Neural cell (in vitro differentiated cells): ENCODE measurements around the gene RHOBTB1. TPM values are rescaled to one million over a fixed set of nuclear protein-coding genes. Genes with fewer than 3 reads are reported as not detected.

Experiments used
- H2AFZ ChIP-seq: fragments of 200-600, 300-800 bp; sonication (generic), shearing (Covaris generic); 2 replicates; pipeline ENCODE4 v1.6.0; 2014; ENCODE audit warnings: low read depth, mild to moderate bottlenecking, antibody characterized with exemption, low read length, moderate library complexity
- H3F3A ChIP-seq: fragments of 200-600 bp; shearing (Covaris generic); 2 replicates; pipeline ENCODE4 v1.6.1; 2016; ENCODE audit warnings: mild to moderate bottlenecking, moderate library complexity, mixed read lengths, antibody characterized with exemption, low read length; ENCODE audit not compliant: insufficient read depth, poor library complexity, severe bottlenecking
- H3K27ac ChIP-seq: fragments of 200-600, 300-800 bp; sonication (generic), shearing (Covaris generic); 2 replicates; pipeline ENCODE4 v1.5.1; 2014; ENCODE audit warnings: mild to moderate bottlenecking, low read length, moderate library complexity
- H3K27me3 ChIP-seq: fragments of 300-800, 200-600 bp; sonication (generic), shearing (Covaris generic); 2 replicates; pipeline ENCODE4 v1.6.0; 2014; ENCODE audit warnings: mild to moderate bottlenecking, low read depth, low read length, moderate library complexity; ENCODE audit not compliant: insufficient read depth
- H3K36me3 ChIP-seq: fragments of 300-800, 200-600 bp; sonication (generic), shearing (Covaris generic); 2 replicates; pipeline ENCODE4 v1.5.1; 2014; ENCODE audit warnings: mild to moderate bottlenecking, antibody characterized with exemption, low read length, moderate library complexity; ENCODE audit not compliant: insufficient read depth
- H3K4me2 ChIP-seq: fragments of 300-800, 200-600 bp; sonication (generic), shearing (Covaris generic); 2 replicates; pipeline ENCODE4 v1.6.0; 2014; ENCODE audit warnings: mild to moderate bottlenecking, low read length
- H3K4me3 ChIP-seq: fragments of 300-800, 200-600 bp; sonication (generic), shearing (Covaris generic); 2 replicates; pipeline ENCODE4 v1.5.1; 2014; ENCODE audit warnings: mild to moderate bottlenecking, low read length, moderate library complexity
- H3K79me2 ChIP-seq: fragments of 200-600 bp; shearing (Covaris generic); replicated peaks from 2 replicates; pipeline ENCODE4 v1.6.0; 2014; ENCODE audit warnings: mild to moderate bottlenecking, low read length, moderate library complexity; ENCODE audit not compliant: insufficient read depth
- H3K9ac ChIP-seq: fragments of 300-800, 200-600 bp; sonication (generic), shearing (Covaris generic); 2 replicates; pipeline ENCODE4 v1.6.1; 2016; ENCODE audit warnings: mild to moderate bottlenecking, low read length, mixed read lengths
- H3K9me2 ChIP-seq: fragments of 200-600 bp; shearing (Covaris generic); 2 replicates; pipeline ENCODE4 v1.6.1; 2016; ENCODE audit warnings: mild to moderate bottlenecking, low read length, mixed read lengths; ENCODE audit not compliant: insufficient read depth
- H3K9me3 ChIP-seq: fragments of 200-600, 300-800 bp; sonication (generic), shearing (Covaris generic); 2 replicates; pipeline ENCODE4 v1.6.1; 2016; ENCODE audit warnings: mild to moderate bottlenecking, mixed run types, low read length, moderate library complexity, mixed read lengths
- H4K20me1 ChIP-seq: fragments of 200-600 bp; shearing (Covaris generic); 2 replicates; pipeline ENCODE4 v1.6.1; 2016; ENCODE audit warnings: mild to moderate bottlenecking, mixed run types; ENCODE audit not compliant: insufficient read depth
- EP300 ChIP-seq: fragments of 450-650 bp; conservative IDR thresholded peaks from 2 replicates; pipeline ENCODE4 v1.6.1; 2014; ENCODE audit warnings: antibody characterized with exemption, mild to moderate bottlenecking, moderate library complexity; ENCODE audit not compliant: poor library complexity, severe bottlenecking
- EZH2 ChIP-seq: fragments of 200-600, 300-800 bp; shearing (Covaris generic), sonication (generic); IDR thresholded peaks from 2 replicates; pipeline ENCODE4 v1.6.1; 2014; ENCODE audit warnings: antibody characterized with exemption, low read length, borderline replicate concordance, mild to moderate bottlenecking; ENCODE audit not compliant: insufficient read depth, poor library complexity, severe bottlenecking
- MXI1 ChIP-seq: fragments of 450-650 bp; conservative IDR thresholded peaks from 2 replicates; pipeline ENCODE4 v1.6.1; 2014; ENCODE audit warnings: antibody characterized with exemption, mild to moderate bottlenecking; ENCODE audit not compliant: poor library complexity, severe bottlenecking
- POLR2AphosphoS5 ChIP-seq: IDR thresholded peaks from 2 replicates; pipeline ENCODE4 v1.6.1; 2012
- RAD21 ChIP-seq: fragments of 450-650 bp; conservative IDR thresholded peaks from 2 replicates; pipeline ENCODE4 v1.6.1; 2014; ENCODE audit warnings: antibody characterized with exemption, mild to moderate bottlenecking, moderate library complexity
- SMC3 ChIP-seq: fragments of 450-650 bp; conservative IDR thresholded peaks from 2 replicates; pipeline ENCODE4 v1.6.1; 2014; ENCODE audit warnings: antibody characterized with exemption, mild to moderate bottlenecking, moderate library complexity; ENCODE audit not compliant: poor library complexity
- TAF1 ChIP-seq: IDR thresholded peaks from 2 replicates; pipeline ENCODE4 v1.6.1; 2012; ENCODE audit warnings: low read depth
- polyA plus RNA-seq: library from polyadenylated mRNA; depleted of rRNA; stranded (reverse); fragments of >200 nt; gene quantifications from 2 replicates; pipeline ENCODE4 v1.2.3, GENCODE V29; 2014
- TF ChIP-seq, protein P1 (sequence below): fragments of 450-650 bp; IDR thresholded peaks from 2 replicates; pipeline ENCODE4 v1.5.1; 2014; ENCODE audit warnings: antibody characterized with exemption, mild to moderate bottlenecking, moderate library complexity; ENCODE audit not compliant: poor library complexity, severe bottlenecking
- TF ChIP-seq, protein P2 (sequence below): IDR thresholded peaks from 2 replicates; pipeline ENCODE4 v1.6.1; 2012; ENCODE audit warnings: borderline replicate concordance

The RHOBTB1 gene
- polyA plus RNA-seq, 1 donor from 2014 or later = 10.5 TPM

DNA sequence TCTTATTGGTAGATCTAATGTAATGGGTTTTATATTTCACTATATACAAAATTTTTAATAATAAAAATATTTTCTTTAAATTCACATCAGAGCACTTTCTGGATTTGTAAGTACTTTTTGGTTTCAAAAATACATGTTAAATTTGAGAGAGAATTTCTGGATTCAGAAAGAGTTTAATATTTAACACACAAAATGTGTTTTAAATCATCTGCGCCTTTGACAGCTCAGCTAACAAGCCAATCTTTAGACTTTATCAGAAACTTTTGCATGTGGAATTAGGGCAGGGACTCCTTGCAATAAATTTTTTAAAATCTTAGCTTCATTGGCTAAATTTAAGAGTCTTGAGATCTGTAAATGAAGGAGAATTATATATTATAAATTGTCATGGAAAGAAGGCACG lies 32.7 kb upstream of the RHOBTB1 start:
- Histone ChIP-seq H3K9ac (no peak overlapping the region), H3K36me3 (no peaks in the 10 kb centered on the region), H2AFZ (no peak overlapping the region), H3K9me2 (no peaks in the 10 kb centered on the region), H3K9me3 (no peaks in the 10 kb centered on the region), H4K20me1 (no peaks in the 10 kb centered on the region), H3K79me2 (no peaks in the 10 kb centered on the region), H3K27ac (no peak overlapping the region), H3F3A (no peaks in the 10 kb centered on the region), H3K27me3 (no peaks in the 10 kb centered on the region), H3K4me2 (no peak overlapping the region), H3K4me3 (no peak overlapping the region)
- no peak for TF ChIP-seq TAF1
- TF ChIP-seq, protein P1, sequence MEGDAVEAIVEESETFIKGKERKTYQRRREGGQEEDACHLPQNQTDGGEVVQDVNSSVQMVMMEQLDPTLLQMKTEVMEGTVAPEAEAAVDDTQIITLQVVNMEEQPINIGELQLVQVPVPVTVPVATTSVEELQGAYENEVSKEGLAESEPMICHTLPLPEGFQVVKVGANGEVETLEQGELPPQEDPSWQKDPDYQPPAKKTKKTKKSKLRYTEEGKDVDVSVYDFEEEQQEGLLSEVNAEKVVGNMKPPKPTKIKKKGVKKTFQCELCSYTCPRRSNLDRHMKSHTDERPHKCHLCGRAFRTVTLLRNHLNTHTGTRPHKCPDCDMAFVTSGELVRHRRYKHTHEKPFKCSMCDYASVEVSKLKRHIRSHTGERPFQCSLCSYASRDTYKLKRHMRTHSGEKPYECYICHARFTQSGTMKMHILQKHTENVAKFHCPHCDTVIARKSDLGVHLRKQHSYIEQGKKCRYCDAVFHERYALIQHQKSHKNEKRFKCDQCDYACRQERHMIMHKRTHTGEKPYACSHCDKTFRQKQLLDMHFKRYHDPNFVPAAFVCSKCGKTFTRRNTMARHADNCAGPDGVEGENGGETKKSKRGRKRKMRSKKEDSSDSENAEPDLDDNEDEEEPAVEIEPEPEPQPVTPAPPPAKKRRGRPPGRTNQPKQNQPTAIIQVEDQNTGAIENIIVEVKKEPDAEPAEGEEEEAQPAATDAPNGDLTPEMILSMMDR = no peak
- TF ChIP-seq, protein P2, sequence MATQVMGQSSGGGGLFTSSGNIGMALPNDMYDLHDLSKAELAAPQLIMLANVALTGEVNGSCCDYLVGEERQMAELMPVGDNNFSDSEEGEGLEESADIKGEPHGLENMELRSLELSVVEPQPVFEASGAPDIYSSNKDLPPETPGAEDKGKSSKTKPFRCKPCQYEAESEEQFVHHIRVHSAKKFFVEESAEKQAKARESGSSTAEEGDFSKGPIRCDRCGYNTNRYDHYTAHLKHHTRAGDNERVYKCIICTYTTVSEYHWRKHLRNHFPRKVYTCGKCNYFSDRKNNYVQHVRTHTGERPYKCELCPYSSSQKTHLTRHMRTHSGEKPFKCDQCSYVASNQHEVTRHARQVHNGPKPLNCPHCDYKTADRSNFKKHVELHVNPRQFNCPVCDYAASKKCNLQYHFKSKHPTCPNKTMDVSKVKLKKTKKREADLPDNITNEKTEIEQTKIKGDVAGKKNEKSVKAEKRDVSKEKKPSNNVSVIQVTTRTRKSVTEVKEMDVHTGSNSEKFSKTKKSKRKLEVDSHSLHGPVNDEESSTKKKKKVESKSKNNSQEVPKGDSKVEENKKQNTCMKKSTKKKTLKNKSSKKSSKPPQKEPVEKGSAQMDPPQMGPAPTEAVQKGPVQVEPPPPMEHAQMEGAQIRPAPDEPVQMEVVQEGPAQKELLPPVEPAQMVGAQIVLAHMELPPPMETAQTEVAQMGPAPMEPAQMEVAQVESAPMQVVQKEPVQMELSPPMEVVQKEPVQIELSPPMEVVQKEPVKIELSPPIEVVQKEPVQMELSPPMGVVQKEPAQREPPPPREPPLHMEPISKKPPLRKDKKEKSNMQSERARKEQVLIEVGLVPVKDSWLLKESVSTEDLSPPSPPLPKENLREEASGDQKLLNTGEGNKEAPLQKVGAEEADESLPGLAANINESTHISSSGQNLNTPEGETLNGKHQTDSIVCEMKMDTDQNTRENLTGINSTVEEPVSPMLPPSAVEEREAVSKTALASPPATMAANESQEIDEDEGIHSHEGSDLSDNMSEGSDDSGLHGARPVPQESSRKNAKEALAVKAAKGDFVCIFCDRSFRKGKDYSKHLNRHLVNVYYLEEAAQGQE = no peak
- TF ChIP-seq RAD21 = no peak
- no peak for TF ChIP-seq SMC3
- no peak for TF ChIP-seq POLR2AphosphoS5
- no peak for TF ChIP-seq EZH2
- no peak for TF ChIP-seq MXI1
- TF ChIP-seq EP300 = no peak

DNA sequence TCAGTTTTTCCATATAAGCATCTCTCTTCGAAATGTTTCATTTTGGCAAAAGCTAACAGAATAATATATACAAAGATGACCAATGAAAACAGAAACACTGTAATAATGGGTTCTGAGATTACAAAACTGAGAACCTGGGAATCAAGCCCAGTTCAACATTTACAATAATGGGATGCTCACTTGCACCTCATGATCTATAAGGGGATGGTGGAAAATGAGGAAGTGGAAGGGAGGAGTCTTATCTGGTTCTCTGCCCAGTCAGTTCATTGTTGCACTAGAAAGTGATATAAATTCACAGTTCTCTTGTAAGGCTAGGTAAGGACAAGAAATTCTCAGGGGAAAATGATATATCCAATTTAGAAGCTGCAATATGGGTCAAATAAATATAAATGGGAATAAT lies 31.7 kb upstream of the RHOBTB1 start:
- H3K27me3 ChIP-seq = no peaks in the 10 kb centered on the region
- no peaks in the 10 kb centered on the region for H3K79me2 ChIP-seq
- H3K27ac ChIP-seq = no peak overlapping the region
- TF ChIP-seq TAF1 = no peak
- TF ChIP-seq RAD21 = no peak
- TF ChIP-seq MXI1 = no peak
- no peak for TF ChIP-seq EP300
- no peak for TF ChIP-seq POLR2AphosphoS5
- TF ChIP-seq, protein P1 = no peak
- TF ChIP-seq, protein P2 = no peak
- TF ChIP-seq SMC3 = no peak
- no peak for TF ChIP-seq EZH2
- no peaks in the 10 kb centered on the region for H3F3A ChIP-seq
- no peaks in the 10 kb centered on the region for H3K9me3 ChIP-seq
- no peaks in the 10 kb centered on the region for H3K36me3 ChIP-seq
- H3K9ac ChIP-seq = no peak overlapping the region
- H4K20me1 ChIP-seq = no peaks in the 10 kb centered on the region
- H3K9me2 ChIP-seq = no peaks in the 10 kb centered on the region
- no peak overlapping the region for H3K4me3 ChIP-seq
- H2AFZ ChIP-seq = no peak overlapping the region
- H3K4me2 ChIP-seq = no peak overlapping the region
